ENCODE measurements around the gene GTF2A1. TPM values are rescaled to one million over a fixed set of nuclear protein-coding genes. Genes with fewer than 3 reads are reported as not detected.

Gene GTF2A1
- total and polyA plus RNA-seq, 4 donors: 2.9 to 22.1 (median 9.7) TPM

- Histone ChIP-seq H3K4me3 (ENCODE audit: low read depth in 1 of 3, low read length in 3 of 3) (no peak overlapping the region), H3K27ac (ENCODE audit: low read depth in 1 of 2, low read length in 2 of 2) (no peak overlapping the region), H3K9me3 (ENCODE audit: control insufficient read depth in 4 of 4, low read length in 3 of 4) (no peaks in the 10 kb centered on the region), H3K27me3 (ENCODE audit: control insufficient read depth in 4 of 4, insufficient read depth in 4 of 4, low read length in 3 of 4) (no peaks in the 10 kb centered on the region), H3K4me1 (ENCODE audit: control insufficient read depth in 4 of 4, insufficient read depth in 4 of 4, low read length in 3 of 4) (no peaks in the 10 kb centered on the region), H3K36me3 (ENCODE audit: control insufficient read depth in 4 of 4, insufficient read depth in 3 of 4, low read depth in 1 of 4, low read length in 3 of 4) (peaks cover 5 to 29% (median 23%) of the 10 kb centered on the region in 4 donors), H3K9ac (ENCODE audit: low read depth in 1 of 2, low read length in 2 of 2) (no peak overlapping the region)
- TF ChIP-seq RXRA (IDR thresholded peaks at IDR 0.05) (no peak), ATF3 (IDR thresholded peaks at IDR 0.05) (no peak), MAX (IDR thresholded peaks at IDR 0.05) (no peak), NR2F2 (IDR thresholded peaks at IDR 0.05) (no peak), EGR1 (IDR thresholded peaks at IDR 0.05; ENCODE audit: low read depth in 2 of 2) (no peak), JUND (IDR thresholded peaks at IDR 0.05) (no peak), SP1 (IDR thresholded peaks at IDR 0.05) (no peak), HNF4A (conservative IDR thresholded peaks at IDR 0.05) (no peak)
- DNase-seq (ENCODE audit: low spot score): no peak
- 95% methylated on average over 5 of the region's 5 CpGs for WGBS
Observed at GRCh38 chr14:81187832-81188522, 32.8 kb downstream of the GTF2A1 start.

DNA sequence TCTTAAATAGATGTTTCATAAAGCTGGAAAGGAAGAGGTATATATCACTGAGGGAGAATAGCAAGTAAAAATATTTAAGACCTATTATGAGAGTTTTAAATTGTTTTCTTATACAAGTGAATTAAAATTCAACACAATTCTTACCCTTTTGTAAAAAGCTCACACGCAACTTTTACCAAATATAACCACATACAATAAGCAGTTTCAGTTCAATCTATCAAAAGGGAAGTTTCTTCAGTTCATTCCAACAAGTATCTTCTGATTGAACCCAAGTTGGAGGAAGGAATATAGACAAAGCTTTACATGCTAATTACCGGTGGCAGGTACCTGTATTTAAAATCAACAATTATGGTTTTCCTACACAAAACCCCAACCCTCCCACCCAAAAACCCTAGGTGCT lies 41.1 kb downstream of the GTF2A1 start:
- no peak overlapping the region for H3K9ac ChIP-seq (ENCODE audit: low read depth in 1 of 2, low read length in 2 of 2)
- 86% methylated on average over 2 of the region's 2 CpGs for WGBS
- TF ChIP-seq RXRA (IDR thresholded peaks at IDR 0.05): no peak
- TF ChIP-seq TAF1 (conservative IDR thresholded peaks at IDR 0.05): no peak
- no peak for TF ChIP-seq HNF4G (IDR thresholded peaks at IDR 0.05)
- TF ChIP-seq, protein P1, sequence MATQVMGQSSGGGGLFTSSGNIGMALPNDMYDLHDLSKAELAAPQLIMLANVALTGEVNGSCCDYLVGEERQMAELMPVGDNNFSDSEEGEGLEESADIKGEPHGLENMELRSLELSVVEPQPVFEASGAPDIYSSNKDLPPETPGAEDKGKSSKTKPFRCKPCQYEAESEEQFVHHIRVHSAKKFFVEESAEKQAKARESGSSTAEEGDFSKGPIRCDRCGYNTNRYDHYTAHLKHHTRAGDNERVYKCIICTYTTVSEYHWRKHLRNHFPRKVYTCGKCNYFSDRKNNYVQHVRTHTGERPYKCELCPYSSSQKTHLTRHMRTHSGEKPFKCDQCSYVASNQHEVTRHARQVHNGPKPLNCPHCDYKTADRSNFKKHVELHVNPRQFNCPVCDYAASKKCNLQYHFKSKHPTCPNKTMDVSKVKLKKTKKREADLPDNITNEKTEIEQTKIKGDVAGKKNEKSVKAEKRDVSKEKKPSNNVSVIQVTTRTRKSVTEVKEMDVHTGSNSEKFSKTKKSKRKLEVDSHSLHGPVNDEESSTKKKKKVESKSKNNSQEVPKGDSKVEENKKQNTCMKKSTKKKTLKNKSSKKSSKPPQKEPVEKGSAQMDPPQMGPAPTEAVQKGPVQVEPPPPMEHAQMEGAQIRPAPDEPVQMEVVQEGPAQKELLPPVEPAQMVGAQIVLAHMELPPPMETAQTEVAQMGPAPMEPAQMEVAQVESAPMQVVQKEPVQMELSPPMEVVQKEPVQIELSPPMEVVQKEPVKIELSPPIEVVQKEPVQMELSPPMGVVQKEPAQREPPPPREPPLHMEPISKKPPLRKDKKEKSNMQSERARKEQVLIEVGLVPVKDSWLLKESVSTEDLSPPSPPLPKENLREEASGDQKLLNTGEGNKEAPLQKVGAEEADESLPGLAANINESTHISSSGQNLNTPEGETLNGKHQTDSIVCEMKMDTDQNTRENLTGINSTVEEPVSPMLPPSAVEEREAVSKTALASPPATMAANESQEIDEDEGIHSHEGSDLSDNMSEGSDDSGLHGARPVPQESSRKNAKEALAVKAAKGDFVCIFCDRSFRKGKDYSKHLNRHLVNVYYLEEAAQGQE (IDR thresholded peaks at IDR 0.05): no peak
- TF ChIP-seq FOXA2 (IDR thresholded peaks at IDR 0.05): no peak
- TF ChIP-seq CTCF (IDR thresholded peaks at IDR 0.05; ENCODE audit: low read depth, low read length, missing input control): no peak
- no peak for TF ChIP-seq MAX (IDR thresholded peaks at IDR 0.05)
- no peak for TF ChIP-seq RAD21 (IDR thresholded peaks at IDR 0.05)
- no peak for TF ChIP-seq GABPA (IDR thresholded peaks at IDR 0.05 in 1 of 2, conservative IDR thresholded peaks at IDR 0.05 in 1 of 2)
- TF ChIP-seq SP1 (IDR thresholded peaks at IDR 0.05): no peak
- no peak for TF ChIP-seq YY1 (IDR thresholded peaks at IDR 0.05)
- TF ChIP-seq FOXA1 (IDR thresholded peaks at IDR 0.05): no peak
- TF ChIP-seq JUND (IDR thresholded peaks at IDR 0.05): no peak
- no peak for TF ChIP-seq ATF3 (IDR thresholded peaks at IDR 0.05)
- TF ChIP-seq, protein P2, sequence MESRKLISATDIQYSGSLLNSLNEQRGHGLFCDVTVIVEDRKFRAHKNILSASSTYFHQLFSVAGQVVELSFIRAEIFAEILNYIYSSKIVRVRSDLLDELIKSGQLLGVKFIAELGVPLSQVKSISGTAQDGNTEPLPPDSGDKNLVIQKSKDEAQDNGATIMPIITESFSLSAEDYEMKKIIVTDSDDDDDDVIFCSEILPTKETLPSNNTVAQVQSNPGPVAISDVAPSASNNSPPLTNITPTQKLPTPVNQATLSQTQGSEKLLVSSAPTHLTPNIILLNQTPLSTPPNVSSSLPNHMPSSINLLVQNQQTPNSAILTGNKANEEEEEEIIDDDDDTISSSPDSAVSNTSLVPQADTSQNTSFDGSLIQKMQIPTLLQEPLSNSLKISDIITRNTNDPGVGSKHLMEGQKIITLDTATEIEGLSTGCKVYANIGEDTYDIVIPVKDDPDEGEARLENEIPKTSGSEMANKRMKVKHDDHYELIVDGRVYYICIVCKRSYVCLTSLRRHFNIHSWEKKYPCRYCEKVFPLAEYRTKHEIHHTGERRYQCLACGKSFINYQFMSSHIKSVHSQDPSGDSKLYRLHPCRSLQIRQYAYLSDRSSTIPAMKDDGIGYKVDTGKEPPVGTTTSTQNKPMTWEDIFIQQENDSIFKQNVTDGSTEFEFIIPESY (IDR thresholded peaks at IDR 0.05): no peak
- no peak for TF ChIP-seq EGR1 (IDR thresholded peaks at IDR 0.05; ENCODE audit: low read depth in 2 of 2)
- TF ChIP-seq HNF4A (conservative IDR thresholded peaks at IDR 0.05): no peak
- no peak for TF ChIP-seq NR2F2 (IDR thresholded peaks at IDR 0.05)
- H3K9me3 ChIP-seq (ENCODE audit: control insufficient read depth in 4 of 4, low read length in 3 of 4): no peaks in the 10 kb centered on the region
- peaks cover 0 to 7% (median 2%) of the 10 kb centered on the region in 4 donors for H3K36me3 ChIP-seq (ENCODE audit: control insufficient read depth in 4 of 4, insufficient read depth in 3 of 4, low read depth in 1 of 4, low read length in 3 of 4)
- H3K4me1 ChIP-seq (ENCODE audit: control insufficient read depth in 4 of 4, insufficient read depth in 4 of 4, low read length in 3 of 4): peaks cover 0 to 13% (median 8%) of the 10 kb centered on the region in 4 donors
- H3K27me3 ChIP-seq (ENCODE audit: control insufficient read depth in 4 of 4, insufficient read depth in 4 of 4, low read length in 3 of 4): no peaks in the 10 kb centered on the region
- DNase-seq (ENCODE audit: low spot score): no peak
- no peak overlapping the region for H3K4me3 ChIP-seq (ENCODE audit: low read depth in 1 of 3, low read length in 3 of 3)
- no peak overlapping the region for H3K27ac ChIP-seq (ENCODE audit: low read depth in 1 of 2, low read length in 2 of 2)
